DLD1 (cell line): Measurements from ENCODE around the gene SERBP1.
"Not testable (repeated sequence)": the region's sequence is repeated elsewhere in the genome, so short reads cannot be mapped to it uniquely, and the experiment has no call there.

Experiments
- in situ Hi-C: cut with HindIII; loops from 2 replicates; pipeline ENCODE4 v1.10.0; 2017; ENCODE audit warnings: low sequenced_read_pairs

Gene SERBP1

GRCh38 chr1:67441183-67441582, 11.0 kb upstream of the SERBP1 start:
- in situ Hi-C loops, result no loop called here

- in situ Hi-C loops, result no loop called here
These were observed 10.1 kb upstream of the SERBP1 start for GRCh38 chr1:67440339-67440738.

- in situ Hi-C loops, result no loop called here
These were observed 9.3 kb upstream of the SERBP1 start for GRCh38 chr1:67439277-67440029.

GRCh38 chr1:67437961-67438360, 7.8 kb upstream of the SERBP1 start:
- in situ Hi-C loops, result no loop called here

GRCh38 chr1:67436511-67437055, 6.4 kb upstream of the SERBP1 start:
- in situ Hi-C loops, result no loop called here

DNA sequence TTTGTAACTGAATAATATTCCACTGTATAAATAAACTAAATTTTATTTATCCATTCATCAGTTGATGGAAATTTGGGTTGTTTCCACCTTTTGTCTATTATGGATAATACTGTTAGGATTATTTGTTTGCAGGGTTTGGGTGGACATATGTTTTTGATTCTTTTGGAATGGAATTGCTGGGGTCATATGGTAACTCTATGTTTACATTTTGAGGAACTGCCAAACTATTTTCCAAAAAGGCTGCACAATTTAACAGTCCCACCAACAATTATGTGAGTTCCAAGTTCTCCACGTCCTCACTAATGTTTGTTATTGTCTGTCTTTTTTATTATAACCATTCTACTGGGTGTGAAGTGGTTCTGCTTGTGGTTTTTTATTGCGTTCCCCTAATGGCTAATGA, 4.3 kb upstream of the SERBP1 start:
- in situ Hi-C loops, result no loop called here

DNA sequence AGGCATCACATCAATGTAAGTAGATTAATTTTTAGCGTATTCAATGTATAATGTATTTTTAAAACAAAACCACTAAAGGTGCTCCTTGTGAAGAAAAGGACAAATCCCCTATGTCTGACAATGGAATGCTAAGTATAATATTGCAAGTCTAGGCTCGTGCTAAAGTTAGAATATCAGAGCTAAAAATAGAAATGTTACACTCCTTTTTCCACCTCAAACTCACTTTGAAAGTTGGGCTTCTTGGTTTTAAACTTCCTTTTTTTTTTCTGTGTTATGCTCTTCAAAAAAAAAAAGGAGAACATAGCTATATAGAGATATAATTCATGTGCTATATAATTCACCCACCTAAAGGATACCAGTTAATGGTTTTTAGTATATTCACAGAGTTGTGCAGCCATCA, 3.6 kb upstream of the SERBP1 start:
- in situ Hi-C loops, result no loop called here

GRCh38 chr1:67432745-67433144, 2.5 kb upstream of the SERBP1 start:
- in situ Hi-C loops, result no loop called here

DNA sequence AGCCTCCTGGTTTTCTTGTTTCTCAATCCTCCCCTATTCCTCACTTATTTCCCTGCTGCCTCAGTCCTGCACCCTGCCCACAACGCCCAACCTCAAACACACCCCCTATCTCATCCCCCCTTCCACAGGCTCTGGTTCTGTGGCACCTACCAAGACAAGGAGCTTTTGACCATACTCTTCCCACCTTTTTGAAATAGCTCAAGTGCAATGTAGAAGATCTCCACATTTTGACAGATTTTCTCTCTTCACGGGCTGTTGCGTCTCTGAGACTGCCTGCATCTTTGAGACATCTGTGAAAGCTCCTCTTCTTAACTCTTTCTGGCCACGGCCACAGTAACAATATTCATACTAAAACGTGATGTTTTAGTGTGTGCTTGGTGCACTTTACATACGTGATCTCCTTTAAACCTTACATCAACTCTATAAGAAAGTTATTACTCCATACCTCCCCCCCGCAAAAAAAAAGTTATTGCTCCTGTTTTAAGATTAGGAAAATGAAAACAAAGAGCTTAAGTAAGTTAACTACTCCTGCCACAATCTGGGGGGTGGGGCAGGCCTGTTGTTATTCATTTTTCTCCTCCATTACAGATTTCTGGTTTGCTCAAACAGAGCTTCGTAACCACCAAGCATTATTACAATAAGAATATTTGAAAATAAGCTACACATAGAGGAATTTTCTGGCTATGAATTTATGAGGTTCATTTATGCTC, 1.8 kb upstream of the SERBP1 start:
- in situ Hi-C loops, result no loop called here

DNA sequence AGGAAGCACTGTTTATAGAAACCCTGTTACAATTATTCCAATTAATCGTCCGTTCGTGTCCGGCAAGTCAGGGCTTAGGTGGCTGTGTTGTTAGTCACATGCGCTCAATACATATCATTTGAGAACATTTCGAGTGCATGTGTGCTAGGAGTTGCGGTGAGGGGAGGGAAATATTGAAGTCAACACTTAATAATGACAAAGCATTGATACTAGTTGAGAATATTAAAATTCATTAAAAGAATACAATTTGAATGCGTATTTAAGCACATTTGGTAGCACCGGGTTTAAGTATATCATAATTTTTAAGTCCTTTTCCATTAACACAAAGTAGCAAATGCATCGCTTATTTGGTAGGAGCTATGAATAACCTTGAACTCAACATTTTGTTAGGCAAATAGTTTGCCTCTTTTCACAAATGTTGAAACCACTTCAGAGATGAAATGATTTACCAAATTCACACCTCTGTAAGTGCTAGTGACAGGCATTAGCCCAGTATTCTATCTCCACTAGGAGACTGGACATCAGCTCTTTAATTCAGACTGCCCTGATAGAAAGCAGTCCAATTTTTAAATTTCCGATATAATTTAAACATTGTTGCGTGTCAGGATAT, 1.1 kb upstream of the SERBP1 start:
- in situ Hi-C loops, result no loop called here

DNA sequence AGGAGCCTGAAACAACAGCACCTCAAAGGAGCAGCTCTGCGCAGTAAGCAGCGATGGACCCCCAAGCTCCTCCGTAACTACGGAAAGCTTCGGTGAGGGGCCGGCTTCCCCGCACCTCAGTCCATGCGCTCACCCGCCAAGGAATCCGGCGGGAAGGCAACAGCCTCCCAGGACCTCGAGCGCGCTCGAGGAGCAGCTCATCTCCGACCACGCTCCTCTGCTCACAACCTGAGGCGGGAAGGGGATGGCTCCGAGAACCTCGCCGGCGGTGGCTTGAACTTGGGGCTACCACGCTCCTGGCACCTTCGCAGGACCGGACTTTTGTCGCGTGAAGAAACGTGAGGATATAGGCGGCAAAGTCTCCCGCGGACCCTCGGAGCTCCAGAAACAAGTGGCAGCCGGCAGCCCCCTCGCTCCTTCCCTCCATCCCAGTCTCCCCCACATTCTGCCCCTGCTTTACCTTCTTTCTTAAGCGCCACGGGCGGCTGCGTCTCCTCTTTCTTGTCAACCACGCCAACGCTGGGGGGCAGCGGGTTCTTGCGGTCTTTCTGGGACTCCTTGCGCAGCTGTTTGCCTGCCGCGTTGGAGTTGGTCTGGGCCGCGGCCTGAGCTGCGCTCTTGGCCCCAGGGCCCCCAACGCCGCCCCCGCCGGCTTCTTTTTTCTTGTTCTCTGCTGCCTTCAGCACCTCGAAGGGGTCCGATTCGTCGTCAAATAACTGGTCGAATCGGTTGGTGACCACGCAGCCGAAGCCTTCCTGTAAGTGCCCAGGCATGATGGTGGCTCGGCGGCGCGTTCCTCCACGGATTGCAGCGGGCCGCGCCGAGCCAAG, 459 bp downstream of the SERBP1 start:
- in situ Hi-C loops, result no loop called here

GRCh38 chr1:67429011-67429527, 1.1 kb downstream of the SERBP1 start:
- in situ Hi-C loops, result no loop called here

GRCh38 chr1:67427947-67428346, 2.3 kb downstream of the SERBP1 start:
- in situ Hi-C loops, result no loop called here

- in situ Hi-C loops, result no loop called here
These were observed 2.7 kb downstream of the SERBP1 start for GRCh38 chr1:67427465-67427864.

DNA sequence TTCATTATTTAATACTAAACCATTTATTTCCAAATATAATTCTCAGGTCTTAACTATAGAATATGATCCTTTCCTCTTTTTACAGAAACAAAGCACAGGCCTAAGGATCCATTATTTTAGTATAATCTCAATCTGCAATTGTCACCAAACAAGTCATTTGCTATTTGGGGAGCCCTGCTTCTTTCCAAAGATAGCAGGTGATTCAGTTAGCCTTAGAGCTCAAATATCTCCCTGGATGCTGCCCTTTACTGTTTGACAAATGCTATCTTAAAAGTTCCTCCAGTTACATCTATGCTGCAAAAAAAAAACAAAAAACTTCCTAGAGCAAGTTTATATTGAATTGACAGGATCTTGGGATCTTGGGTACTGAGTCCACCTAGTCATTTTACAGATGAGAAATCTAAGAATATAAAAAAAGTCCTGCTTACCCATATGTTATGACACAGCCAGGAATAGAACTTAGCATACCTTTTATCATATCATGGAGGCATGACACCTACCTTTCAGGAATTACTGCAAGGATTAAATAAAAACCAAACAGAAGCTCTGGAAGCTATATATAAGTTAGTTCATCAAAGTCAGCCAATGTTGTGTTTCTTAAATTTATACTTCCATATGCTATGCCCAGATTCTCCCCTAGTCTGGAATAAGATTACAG, 9.2 kb downstream of the SERBP1 start:
- in situ Hi-C loops, result no loop called here

GRCh38 chr1:67418839-67419586, 11.2 kb downstream of the SERBP1 start:
- in situ Hi-C loops, result no loop called here

- in situ Hi-C loops, result not testable (repeated sequence)
These were observed 12.5 kb downstream of the SERBP1 start for GRCh38 chr1:67417733-67418132.

GRCh38 chr1:67415041-67415440, 15.2 kb downstream of the SERBP1 start:
- in situ Hi-C loops, result no loop called here

GRCh38 chr1:67414574-67414973, 15.6 kb downstream of the SERBP1 start:
- in situ Hi-C loops, result no loop called here
